Stimulated activated CD4-positive, alpha-beta T cell treated with anti-CD3 and anti-CD28 coated beads, Interleukin-2, amount 100 ng/mL, for 4 hours (primary cell): ENCODE results near the gene CTSC.

Experiments used
- DNase-seq: peaks from one replicate; pipeline ENCODE4 v3.0.0-alpha.2; 2020; ENCODE audit warnings: low read depth

CTSC gene

DNA sequence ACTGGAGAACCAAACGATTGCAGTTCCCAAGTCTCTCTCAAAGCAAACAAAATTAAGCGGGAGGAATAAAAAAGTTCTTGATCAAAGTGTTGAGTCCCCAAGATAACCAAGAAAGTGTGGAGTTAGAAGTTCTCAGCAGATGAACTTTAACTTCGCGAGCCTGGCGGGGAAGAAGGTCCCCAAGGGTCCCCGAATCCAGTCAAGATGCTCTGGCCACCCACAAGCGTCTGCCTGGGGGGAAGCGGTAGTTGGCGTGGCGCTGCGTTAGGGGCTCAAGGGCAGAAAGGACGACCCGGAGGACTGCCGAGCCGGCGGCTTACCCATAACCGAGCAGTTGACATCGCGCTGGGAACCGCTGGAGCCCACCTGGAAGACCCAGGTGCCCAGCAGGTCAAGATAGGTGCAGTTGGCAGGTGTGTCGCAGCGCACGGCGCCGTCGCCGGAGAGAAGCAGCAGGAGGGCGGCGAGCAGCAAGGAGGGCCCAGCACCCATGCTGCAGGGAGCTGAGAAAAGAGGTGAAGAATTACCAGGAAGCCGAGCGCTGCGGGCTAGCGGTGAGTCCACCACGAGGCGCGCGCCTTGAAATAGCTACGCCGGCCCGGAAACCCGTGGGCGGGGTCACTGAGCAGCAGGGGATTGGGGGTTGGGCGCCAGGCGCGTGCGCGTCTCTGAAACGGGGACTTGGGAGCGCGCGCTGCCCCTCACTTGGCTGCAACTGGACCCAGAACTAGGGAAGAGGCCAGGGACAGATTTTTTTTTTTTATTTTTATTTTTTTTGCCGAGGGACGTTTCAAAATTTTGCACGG, at the start of gene CTSC:
CTSC (minus strand) TSS at position 556 of the 806 bp plus-strand sequence; CDS start at position 492, 64 bp downstream.
- DNase-seq = peak; percentile 84

DNA sequence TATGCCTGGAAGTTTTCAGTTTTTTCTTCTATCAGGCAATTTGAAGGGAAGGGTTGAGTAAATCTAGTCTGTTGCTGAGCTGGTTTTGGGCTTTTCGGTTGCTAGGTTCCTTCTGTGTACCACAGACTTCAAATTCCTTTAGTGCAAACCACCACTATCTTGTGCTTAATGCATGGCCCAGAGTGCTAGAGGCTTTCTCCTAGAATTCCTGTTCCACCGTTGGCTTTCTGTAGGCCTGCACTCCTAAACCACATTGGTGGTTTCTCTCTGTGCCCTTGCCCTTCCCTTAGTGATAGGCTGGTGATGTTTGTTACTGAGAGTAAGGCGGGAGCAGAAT, 47.1 kb upstream of the CTSC start:
- no peak for DNase-seq

- DNase-seq = no peak
Observed at GRCh38 chr11:88384004-88384668, 46.6 kb upstream of the CTSC start.

DNA sequence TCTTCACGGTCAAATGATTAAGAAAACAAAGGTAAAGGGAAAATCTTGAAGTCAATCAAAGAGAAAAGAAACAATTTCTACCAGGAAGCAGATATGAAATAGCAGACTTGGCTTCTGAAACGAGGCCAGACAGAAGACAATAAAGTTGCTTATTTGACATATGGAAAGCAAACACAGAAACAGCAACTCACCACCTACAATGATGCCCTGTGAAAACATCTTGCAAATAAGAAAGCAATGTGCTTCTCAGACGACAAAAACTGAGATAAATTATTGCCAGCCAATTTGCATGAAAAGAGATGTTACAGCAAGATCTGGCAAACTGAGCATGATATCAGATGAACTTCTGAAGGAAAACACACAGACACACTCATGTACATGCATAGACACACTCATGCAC, 45.9 kb upstream of the CTSC start:
- DNase-seq = no peak

- DNase-seq = no peak
Observed at GRCh38 chr11:88379130-88379529, 41.6 kb upstream of the CTSC start.

DNA sequence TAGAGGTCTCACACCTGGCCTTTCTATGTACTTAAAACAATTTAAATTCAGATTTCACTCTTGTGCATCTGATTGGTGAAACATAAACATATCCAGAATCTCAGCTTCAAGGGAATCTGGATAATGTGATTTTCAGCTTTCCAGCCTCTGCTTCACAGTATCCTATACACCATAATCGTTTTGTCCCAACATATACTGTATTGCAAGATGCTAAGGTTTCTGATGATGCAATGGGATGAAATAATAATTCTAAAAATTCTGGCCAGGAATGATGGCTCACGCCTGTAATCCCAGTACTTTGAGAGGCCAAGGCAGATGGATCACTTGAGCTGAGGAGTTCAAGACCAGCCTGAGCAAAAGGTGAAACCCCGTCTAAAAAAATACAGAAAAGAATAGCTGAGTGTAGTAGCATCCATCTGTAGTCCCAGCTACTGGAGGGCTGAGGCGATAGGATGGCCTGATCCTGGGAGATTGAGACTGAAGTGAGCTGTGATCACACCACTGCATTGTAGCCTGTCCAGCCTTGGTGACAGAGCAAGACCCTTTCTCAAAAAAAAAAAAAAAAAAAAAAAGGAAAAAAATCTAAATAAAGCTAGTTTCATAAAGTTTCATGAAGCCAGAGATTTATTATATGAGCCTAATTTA, 41.0 kb upstream of the CTSC start:
- no peak for DNase-seq

DNA sequence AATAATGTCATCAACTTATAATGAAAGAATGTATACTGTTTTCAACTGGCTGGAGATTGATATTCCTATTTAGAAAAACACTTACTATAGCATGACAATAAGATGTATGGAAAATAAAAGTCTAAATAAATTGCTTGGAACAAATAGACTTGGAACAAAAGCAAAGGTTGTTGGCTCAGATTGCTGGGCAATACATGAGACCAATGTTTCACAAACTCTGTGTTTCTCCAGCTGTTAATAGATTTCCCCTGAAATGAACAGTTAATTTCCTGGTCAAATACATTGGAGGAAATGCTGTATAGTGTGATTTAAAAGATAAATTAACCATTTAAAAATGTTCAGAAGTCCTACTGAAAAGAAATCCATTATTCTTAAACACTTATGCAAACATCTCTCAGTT, 40.1 kb upstream of the CTSC start:
- no peak for DNase-seq

- DNase-seq = no peak
Observed at GRCh38 chr11:88377144-88377543, 39.6 kb upstream of the CTSC start.

- no peak for DNase-seq
Observed at GRCh38 chr11:88375927-88376470, 38.5 kb upstream of the CTSC start.

GRCh38 chr11:88370782-88371181, 33.2 kb upstream of the CTSC start:
- no peak for DNase-seq

DNA sequence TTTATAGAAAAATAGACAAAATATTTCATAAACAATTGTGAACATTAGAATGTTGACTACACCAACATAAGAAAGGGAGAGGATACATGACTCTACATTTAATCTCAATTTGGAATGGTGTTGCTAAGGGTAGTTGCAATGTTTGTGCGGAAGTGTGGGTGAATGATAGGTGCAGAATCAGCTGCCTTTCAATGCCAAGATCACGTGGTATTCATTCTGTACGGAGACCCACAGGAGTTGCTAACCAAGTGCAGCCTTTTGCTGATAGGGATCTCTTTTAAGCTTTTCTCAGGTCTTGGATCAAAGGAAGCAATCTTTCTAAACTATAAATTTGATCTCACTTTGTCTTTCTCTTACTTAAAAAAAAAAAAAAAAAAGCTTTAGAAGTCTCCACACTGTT, 29.8 kb upstream of the CTSC start:
- DNase-seq = no peak

- DNase-seq = no peak
Observed at GRCh38 chr11:88363648-88364065, 26.1 kb upstream of the CTSC start.

- no peak for DNase-seq
Observed at GRCh38 chr11:88363004-88363403, 25.5 kb upstream of the CTSC start.

GRCh38 chr11:88360141-88360540, 22.6 kb upstream of the CTSC start:
- no peak for DNase-seq

GRCh38 chr11:88359541-88359940, 22.0 kb upstream of the CTSC start:
- no peak for DNase-seq

GRCh38 chr11:88359114-88359513, 21.6 kb upstream of the CTSC start:
- no peak for DNase-seq

DNA sequence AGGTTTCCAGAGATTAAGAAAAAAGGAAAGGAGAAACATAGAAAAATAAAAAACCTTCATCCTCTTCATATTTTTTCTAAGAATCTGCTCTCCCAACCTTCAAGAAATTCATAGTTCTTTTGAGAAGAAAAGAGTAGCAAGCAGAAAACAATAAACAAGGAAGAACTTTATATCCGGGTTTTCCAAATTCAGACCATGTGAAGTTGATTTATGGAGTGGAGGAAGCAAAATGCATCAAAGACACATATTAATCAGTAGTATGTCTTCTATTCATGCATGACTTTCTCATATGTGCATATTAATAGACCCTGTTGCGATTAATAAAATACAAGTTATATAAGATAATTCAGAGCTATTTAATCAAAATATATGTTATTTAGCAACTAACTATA, 20.5 kb upstream of the CTSC start:
- no peak for DNase-seq

- no peak for DNase-seq
Observed at GRCh38 chr11:88357323-88358039, 19.9 kb upstream of the CTSC start.

- DNase-seq = no peak
Observed at GRCh38 chr11:88355887-88356286, 18.4 kb upstream of the CTSC start.

DNA sequence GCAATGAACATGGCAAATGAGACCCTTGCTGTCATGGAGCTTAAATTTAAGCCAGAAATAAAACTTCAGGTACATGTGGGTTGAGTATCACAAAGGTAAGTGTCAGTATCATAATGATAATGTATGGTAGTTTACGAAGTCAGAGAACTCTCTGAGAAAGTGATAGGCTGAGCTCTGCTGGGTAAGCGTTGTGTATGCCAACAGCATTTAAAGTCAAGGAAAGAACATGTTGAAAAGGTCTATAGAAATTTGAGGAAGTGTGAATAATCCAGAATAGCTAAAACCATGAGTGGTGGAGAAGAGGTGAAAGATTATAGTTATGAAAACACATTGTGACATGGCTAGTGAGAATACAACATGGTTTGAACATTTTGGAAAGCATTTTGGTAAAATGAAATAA, 17.4 kb upstream of the CTSC start:
- DNase-seq = no peak

GRCh38 chr11:88353835-88354496, 16.4 kb upstream of the CTSC start:
- DNase-seq = no peak

- DNase-seq = no peak
Observed at GRCh38 chr11:88353386-88353785, 15.8 kb upstream of the CTSC start.
